HL-60 (cell line): ENCODE results near the gene MYBPHL.

ENCODE experiments used
- CTCF ChIP-seq: IDR thresholded peaks from one replicate; pipeline ENCODE4 v1.5.1; 2011; ENCODE audit warnings: low read length, control low read depth, inconsistent platforms; ENCODE audit not compliant: insufficient read depth
- GABPA ChIP-seq: IDR thresholded peaks from 2 replicates; pipeline ENCODE4 v1.6.1; 2012; ENCODE audit warnings: low read depth
- POLR2AphosphoS5 ChIP-seq: IDR thresholded peaks from 2 replicates; pipeline ENCODE4 v1.6.1; 2012; ENCODE audit warnings: low read depth
- REST ChIP-seq: IDR thresholded peaks from 2 replicates; pipeline ENCODE4 v1.6.1; 2012; ENCODE audit warnings: low read depth; ENCODE audit not compliant: insufficient replicate concordance

- TF ChIP-seq CTCF (no peak), POLR2AphosphoS5 (no peak), REST (no peak), GABPA (no peak)
Measured at GRCh38 chr1:109296782-109297181, 10.0 kb downstream of the MYBPHL start.
